AG10803 (cell line): Measurements from ENCODE around the gene MYOF.

ENCODE experiments used
- DNase-seq: peaks from one replicate; pipeline ENCODE4 v3.0.0; 2010; ENCODE audit warnings: low read depth
- H3K4me3 ChIP-seq: 2 replicates; pipeline ENCODE4 v1.5.1; 2011; ENCODE audit warnings: mild to moderate bottlenecking, low read length, control low read depth
- CTCF ChIP-seq: conservative IDR thresholded peaks from 2 replicates; pipeline ENCODE4 v1.5.1; 2011; ENCODE audit warnings: mild to moderate bottlenecking, low read length, control low read depth, inconsistent platforms

MYOF gene

DNA sequence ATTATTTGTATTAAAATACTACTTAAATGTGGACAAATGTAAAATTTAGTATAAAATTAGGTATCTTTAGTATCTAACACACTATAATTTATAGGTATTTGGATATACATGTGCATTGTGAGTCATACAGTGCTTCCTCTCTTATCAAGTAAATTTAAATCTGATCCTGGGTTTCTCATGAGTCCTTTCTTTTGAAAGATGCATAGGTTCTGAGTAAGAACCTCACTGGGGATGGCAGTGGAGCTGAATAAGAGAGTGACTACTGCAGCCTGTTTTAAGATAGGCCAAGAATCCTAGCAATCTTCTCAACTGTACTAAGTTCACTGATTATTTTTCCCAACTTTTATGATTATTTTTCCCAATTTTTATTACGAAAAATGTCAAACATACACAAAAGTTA lies 30.4 kb upstream of the MYOF start:
- no peak overlapping the region for H3K4me3 ChIP-seq
- no peak for TF ChIP-seq CTCF
- DNase-seq, result peak; percentile 29

DNA sequence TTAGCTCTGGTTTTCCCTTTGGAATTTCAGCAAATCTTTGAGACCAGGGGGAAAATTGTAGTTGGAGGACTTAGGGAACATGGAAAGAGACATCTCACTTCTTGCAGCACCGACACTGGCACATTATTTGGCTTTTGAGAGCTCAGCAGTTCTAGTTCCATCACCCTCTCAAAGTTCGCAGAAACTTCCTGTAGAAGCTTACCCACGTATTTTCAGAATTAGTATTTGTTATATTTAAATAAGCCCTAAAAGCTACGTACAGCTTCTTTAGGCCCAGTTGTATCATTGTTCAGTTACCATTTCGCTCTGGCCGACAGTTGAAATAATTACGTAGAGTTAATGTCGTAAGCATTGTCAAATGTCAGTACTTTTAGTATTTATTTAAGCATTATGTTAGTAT lies 27.7 kb upstream of the MYOF start:
- no peak for TF ChIP-seq CTCF
- DNase-seq, result no peak
- H3K4me3 ChIP-seq, result no peak overlapping the region

GRCh38 chr10:93505075-93505474 lies 22.9 kb upstream of the MYOF start:
- DNase-seq, result no peak
- TF ChIP-seq CTCF, result no peak
- H3K4me3 ChIP-seq, result no peak overlapping the region

- no peak overlapping the region for H3K4me3 ChIP-seq
- no peak for TF ChIP-seq CTCF
- no peak for DNase-seq
These were observed 20.9 kb upstream of the MYOF start for GRCh38 chr10:93503075-93503474.

- H3K4me3 ChIP-seq, result no peak overlapping the region
- no peak for DNase-seq
- TF ChIP-seq CTCF, result no peak
These were observed 19.5 kb upstream of the MYOF start for GRCh38 chr10:93501650-93502049.

DNA sequence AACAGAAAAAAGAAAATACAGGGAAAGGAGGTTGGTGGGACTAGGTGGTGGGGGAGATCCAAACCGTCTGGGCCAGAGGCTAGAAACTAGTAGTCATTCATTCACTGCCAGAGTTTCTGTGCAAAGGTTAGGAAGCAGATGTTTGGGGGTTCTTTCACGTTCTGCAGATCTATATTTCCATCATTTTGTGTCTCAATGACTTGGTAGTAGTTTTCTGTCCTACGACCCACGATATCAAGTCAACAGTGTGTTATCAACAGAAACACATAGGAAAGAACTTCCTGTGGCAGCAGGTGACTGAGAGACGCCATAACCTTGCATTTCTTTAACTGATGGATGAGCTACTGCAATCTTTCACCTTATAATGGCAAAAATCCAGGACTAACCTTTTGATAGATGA lies 16.0 kb upstream of the MYOF start:
- no peak overlapping the region for H3K4me3 ChIP-seq

More for the DNA sequence above, 16.0 kb upstream of the MYOF start:
- no peak for TF ChIP-seq CTCF
- no peak for DNase-seq
